Omental fat pad (tissue), 4 donors: Measurements from ENCODE around the gene PRRC1. TPM values are rescaled to one million over a fixed set of nuclear protein-coding genes. Genes with fewer than 3 reads are reported as not detected.

Experiments used
- ATAC-seq: fragments of 150-250 bp; one replicate; pipeline ENCODE4 v1.9.1; 2016; ENCODE audit warnings: mild to moderate bottlenecking, moderate library complexity; ENCODE audit not compliant: low FRiP score
- DNase-seq: peaks from one replicate; pipeline ENCODE4 v3.0.0-alpha.2; 2019; ENCODE audit warnings: low spot score
- total RNA-seq, 4 donors: library from RNA; depleted of rRNA; stranded (reverse); fragments of >200 nt; gene quantifications; one replicate each; pipeline ENCODE4 v1.1.0, GENCODE V29; 2016
- TF ChIP-seq, protein P1 (sequence below), 3 donors: fragments of 450-650 bp; IDR thresholded peaks; one replicate each; pipeline ENCODE4 v1.5.1; 2016 to 2017; ENCODE audit warnings: antibody characterized with exemption in 3 of 3, mild to moderate bottlenecking in 3 of 3, moderate library complexity in 2 of 3

Gene PRRC1
- total RNA-seq, 4 donors from 2014 or later, result 31.2 to 41.8 (median 34.1) TPM

DNA sequence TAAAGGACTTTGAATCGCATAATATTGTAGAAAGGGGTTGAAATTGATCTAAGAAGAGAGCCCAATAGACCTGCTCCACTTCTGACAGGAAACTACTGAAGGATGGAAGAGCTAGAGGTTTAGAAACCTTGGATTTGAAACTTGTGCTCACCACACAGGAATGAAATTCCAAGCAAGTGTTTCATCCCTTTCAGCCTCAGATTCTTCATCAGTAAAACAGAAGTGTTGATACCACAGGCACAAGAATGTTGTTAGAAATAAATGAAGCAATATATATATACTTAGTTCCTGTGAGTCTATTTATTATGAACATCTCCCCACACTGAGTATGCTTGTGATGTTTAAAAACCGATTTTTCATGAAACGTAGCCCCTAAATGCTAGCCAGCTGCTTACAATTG, 43.8 kb downstream of the PRRC1 start:
- ATAC-seq (no peak), DNase-seq (no peak)
- TF ChIP-seq, protein P1, sequence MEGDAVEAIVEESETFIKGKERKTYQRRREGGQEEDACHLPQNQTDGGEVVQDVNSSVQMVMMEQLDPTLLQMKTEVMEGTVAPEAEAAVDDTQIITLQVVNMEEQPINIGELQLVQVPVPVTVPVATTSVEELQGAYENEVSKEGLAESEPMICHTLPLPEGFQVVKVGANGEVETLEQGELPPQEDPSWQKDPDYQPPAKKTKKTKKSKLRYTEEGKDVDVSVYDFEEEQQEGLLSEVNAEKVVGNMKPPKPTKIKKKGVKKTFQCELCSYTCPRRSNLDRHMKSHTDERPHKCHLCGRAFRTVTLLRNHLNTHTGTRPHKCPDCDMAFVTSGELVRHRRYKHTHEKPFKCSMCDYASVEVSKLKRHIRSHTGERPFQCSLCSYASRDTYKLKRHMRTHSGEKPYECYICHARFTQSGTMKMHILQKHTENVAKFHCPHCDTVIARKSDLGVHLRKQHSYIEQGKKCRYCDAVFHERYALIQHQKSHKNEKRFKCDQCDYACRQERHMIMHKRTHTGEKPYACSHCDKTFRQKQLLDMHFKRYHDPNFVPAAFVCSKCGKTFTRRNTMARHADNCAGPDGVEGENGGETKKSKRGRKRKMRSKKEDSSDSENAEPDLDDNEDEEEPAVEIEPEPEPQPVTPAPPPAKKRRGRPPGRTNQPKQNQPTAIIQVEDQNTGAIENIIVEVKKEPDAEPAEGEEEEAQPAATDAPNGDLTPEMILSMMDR (IDR thresholded peaks at IDR 0.05), result no peak

DNA sequence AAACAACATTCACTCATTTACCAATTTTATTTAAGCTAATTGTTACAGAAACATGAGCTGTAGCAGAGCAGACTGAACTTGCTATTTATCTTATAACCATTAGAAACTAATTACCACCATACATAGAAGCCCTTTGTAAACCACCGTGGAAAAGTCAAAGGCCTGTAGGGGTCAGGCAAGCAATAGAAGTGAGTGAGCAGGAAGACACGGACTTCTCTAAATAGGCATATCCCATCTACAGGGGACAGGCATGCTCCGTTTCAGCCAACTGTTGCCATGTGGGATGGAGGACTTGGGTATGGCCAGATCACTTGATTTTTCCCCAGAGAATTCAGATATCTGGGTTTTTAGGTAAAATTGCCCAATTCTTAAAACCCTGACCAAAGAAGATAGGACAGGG, 44.8 kb downstream of the PRRC1 start:
- ATAC-seq, result no peak
- DNase-seq, result no peak

DNA sequence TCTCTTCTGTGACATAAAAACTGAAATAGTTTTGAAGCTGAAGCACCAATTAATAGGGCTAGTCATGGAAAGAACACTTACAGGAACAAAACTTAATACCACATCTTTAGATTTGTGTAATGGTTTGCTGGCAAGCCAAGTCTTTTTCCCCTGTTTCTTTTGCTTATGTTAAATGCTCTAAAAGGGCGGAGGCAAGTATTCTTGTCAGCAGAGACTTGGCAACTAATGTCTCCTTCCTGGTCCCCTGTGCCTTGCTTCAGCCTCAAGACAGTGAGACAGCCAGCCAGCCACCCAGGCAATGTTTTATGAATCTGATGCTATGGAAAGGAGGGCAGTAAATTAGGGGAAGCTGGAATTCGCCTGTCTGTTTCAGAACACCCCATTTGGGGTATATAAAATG, 45.7 kb downstream of the PRRC1 start:
- TF ChIP-seq, protein P1 (IDR thresholded peaks at IDR 0.05), result no peak
- ATAC-seq, result no peak
- DNase-seq, result no peak

More for the DNA sequence above, 44.8 kb downstream of the PRRC1 start:
- TF ChIP-seq, protein P1 (IDR thresholded peaks at IDR 0.05), result no peak

DNA sequence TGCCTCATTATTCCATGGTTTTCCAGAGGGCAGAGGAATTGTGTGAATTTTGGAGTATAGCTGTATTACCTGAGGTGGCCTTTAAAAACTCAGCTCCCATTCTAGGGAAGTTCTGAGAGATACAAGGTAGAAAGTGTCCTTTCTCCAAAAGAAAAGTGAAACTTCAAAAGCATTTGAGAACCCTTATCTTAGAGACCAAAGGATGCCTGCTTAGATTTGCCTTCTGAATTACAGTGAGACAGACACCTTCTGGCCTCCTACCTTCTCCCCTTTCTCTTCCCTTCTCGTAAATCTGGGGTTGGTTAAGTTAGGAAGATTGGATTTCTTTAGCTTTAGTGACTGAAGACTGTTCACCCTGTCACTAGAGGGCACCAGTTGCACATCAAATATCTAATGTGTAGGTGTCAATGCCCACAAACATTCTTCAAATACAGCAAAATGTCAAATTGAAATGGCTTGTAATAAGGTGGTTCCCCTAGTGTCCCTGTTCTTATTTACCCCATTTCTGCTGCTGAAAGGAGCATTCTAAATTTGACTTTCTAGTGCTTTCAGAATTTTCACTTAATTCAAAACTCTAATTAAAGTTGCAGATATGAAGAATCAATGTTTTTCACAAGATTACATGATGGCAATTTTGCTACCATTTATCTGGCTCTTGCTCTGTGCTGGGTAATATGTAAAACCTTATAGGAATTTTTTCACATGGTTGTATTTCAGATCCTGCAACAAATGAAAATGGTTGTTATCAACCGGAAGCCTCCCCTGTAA, 46.7 kb downstream of the PRRC1 start:
- DNase-seq (no peak), ATAC-seq (peak; percentile 52)
- TF ChIP-seq, protein P1 (IDR thresholded peaks at IDR 0.05), result no peak

DNA sequence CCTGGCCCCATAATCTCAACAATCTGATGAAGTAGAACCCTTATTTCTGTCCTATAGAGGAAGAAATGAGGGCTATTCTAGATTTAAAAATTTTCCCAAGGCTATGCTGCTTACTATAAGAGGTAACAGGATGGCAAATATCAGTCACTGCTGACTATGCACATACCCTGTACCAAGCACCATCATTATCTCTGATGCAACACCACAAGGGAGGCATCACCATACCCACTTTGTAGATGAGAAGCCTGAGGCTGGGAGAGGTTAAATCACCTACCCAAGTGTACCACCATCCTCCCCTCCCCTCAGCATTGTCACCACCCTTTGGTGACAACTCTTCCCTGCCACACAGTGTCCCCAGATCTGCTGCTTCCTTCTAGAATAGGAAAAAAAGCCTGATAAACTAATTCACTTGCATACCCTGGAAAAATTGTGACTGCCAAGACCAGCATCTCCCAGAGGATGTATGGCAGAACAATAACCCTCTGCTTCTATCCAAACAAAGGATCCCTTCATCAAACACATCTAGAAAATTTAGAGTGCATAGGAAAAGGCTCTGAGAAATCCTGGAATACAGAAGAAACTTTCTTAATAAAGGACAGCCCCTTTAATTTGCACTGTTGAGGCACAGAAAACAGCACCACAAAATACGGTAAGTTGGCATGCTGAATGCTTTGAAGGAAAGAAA, 48.3 kb downstream of the PRRC1 start:
- TF ChIP-seq, protein P1 (IDR thresholded peaks at IDR 0.05), result no peak
- ATAC-seq, result no peak
- DNase-seq, result no peak

DNA sequence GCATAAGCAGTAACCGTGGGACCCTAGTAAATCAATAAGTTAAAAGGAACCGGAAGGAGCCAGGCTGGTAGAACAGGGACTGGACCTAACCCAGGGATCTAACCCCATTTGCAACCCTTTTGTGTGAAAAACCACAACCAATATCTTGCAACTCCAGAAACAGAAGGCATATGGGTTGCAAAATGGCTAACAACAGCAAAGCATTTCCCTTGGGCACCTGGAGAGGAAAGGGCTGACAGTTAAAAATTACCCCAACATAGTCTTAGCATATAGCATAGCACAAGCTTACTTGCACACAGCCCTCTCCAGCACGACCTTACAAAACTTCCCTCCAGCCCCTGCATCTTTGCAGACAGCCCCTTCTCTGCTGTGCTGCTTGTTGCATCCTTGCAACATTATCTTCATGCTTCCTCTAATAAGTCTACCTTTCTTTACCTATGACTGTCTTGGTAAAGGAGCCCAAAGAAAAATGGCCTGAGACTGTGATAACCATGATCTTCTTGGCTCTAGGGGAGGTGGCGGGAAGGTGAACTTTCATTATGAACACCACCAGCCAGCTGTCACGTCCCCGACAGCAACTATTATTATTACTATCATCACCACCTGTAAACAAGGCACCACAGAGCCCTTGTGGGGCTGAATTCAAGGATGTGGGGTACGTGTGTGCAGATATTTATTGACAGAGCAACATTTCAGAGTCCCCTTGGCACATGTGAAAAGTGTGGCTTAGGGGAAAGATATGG, 49.8 kb downstream of the PRRC1 start:
- DNase-seq, result no peak
- no peak for ATAC-seq
- TF ChIP-seq, protein P1 (IDR thresholded peaks at IDR 0.05), result no peak
